Lower leg skin (tissue), 3 donors: ENCODE results near the gene TLE4.

Experiments used
- CTCF ChIP-seq, 3 donors: fragments of 450-650 bp; IDR thresholded peaks; one replicate each; pipeline ENCODE4 v1.5.1; 2016; ENCODE audit warnings: antibody characterized with exemption in 3 of 3, mild to moderate bottlenecking in 3 of 3, moderate library complexity in 2 of 3
- POLR2A ChIP-seq, 2 donors: fragments of 450-650 bp; IDR thresholded peaks; one replicate each; pipeline ENCODE4 v1.6.1; 2016 to 2017; ENCODE audit warnings: antibody characterized with exemption in 2 of 2, mild to moderate bottlenecking in 1 of 2, moderate library complexity in 1 of 2

GRCh38 chr9:79616013-79616412 lies 44.2 kb downstream of the TLE4 start:
- no peak for TF ChIP-seq CTCF (IDR thresholded peaks at IDR 0.05)
- no peak for TF ChIP-seq POLR2A (IDR thresholded peaks at IDR 0.05)
